ENCODE data around the gene EPHB4. TPM values are rescaled to one million over a fixed set of nuclear protein-coding genes. Genes with fewer than 3 reads are reported as not detected.

EPHB4 gene
- total RNA-seq, 2 donors from 2014 or later = 4.1 to 6.4 TPM

DNA sequence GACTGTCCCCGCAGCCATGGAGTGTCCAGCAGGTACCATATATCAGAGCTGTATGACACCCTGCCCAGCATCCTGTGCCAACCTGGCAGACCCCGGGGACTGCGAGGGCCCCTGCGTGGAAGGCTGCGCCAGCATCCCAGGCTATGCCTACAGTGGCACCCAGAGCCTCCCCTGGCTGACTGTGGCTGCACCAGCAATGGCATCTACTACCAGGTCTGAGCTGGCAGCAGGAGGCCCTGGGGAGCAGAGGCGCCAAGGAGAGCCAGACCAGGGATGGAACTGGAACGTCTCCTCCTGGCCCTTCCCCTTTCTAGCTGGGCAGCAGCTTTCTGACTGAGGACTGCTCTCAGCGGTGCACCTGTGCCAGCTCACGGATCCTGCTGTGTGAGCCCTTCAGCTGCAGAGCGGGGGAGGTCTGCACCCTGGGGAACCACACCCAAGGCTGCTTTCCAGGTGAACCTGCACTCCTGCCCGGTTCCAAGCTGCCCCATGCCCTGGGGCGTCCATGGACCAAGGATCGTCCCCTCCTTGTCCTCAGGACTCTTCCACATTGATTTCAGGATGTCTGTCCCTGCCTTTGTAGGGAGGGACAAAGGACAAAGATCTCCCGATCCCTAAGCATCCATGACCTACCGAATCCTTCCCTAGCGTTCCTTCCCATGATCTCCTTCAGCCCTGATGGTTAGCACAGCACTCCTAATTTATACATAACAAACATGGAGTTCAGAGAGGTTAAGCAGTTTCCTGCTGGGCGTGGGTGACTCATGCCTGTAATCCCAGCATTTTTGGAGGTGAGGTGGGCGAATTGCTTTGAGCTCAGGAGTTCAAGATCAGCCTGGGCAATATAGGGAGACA, 33.3 kb downstream of the EPHB4 start:
- Mint-ChIP-seq H3K36me3 (ENCODE audit: low read depth) (no peaks in the 10 kb centered on the region), H3K27ac (no peak overlapping the region), H3K4me3 (no peak overlapping the region), H3K4me1 (no peaks in the 10 kb centered on the region), H3K27me3 (peaks cover 16% of the 10 kb centered on the region), H3K9me3 (no peaks in the 10 kb centered on the region)
- ATAC-seq (replicated peaks) = no peak

GRCh38 chr7:100791881-100792666, 35.2 kb downstream of the EPHB4 start:
- Mint-ChIP-seq H3K4me3 (no peak overlapping the region), H3K9me3 (no peaks in the 10 kb centered on the region), H3K4me1 (no peaks in the 10 kb centered on the region), H3K27ac (no peak overlapping the region), H3K27me3 (peaks cover 16% of the 10 kb centered on the region), H3K36me3 (ENCODE audit: low read depth) (no peaks in the 10 kb centered on the region)
- no peak for ATAC-seq (replicated peaks)

GRCh38 chr7:100789055-100789454, 38.3 kb downstream of the EPHB4 start:
- Mint-ChIP-seq H3K4me3 (no peak overlapping the region), H3K9me3 (no peaks in the 10 kb centered on the region), H3K4me1 (no peaks in the 10 kb centered on the region), H3K36me3 (ENCODE audit: low read depth) (no peaks in the 10 kb centered on the region), H3K27me3 (peaks cover 14% of the 10 kb centered on the region), H3K27ac (no peak overlapping the region)
- ATAC-seq (replicated peaks) = no peak

DNA sequence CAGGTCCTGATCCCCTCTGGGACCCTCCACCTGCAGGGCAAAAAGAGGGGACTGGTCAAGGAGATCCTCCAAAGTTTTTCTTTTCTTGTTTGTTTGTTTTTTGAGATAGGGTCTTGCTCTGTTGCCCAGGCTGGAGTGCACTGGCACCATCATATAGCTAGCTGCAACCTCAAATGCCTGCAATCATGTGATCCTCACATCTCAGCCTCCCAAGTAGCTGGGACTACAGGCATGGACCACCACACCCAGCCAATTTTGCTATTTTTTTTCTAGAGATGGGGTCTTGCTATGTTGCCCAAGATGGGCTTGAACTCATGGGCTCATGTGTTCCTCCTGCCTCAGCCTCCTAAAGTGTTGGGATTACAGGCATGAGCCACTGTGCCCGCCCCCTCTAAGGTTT, 41.0 kb downstream of the EPHB4 start:
- H3K36me3 Mint-ChIP-seq (ENCODE audit: low read depth) = no peaks in the 10 kb centered on the region
- H3K9me3 Mint-ChIP-seq = no peaks in the 10 kb centered on the region
- H3K4me3 Mint-ChIP-seq = no peak overlapping the region
- ATAC-seq (replicated peaks) = no peak
- H3K27me3 Mint-ChIP-seq = peaks cover 14% of the 10 kb centered on the region
- no peak overlapping the region for H3K27ac Mint-ChIP-seq
- H3K4me1 Mint-ChIP-seq = no peaks in the 10 kb centered on the region

- no peak overlapping the region for H3K4me3 Mint-ChIP-seq
Observed at GRCh38 chr7:100785878-100786277, 41.4 kb downstream of the EPHB4 start.

GRCh38 chr7:100783804-100784203, 43.5 kb downstream of the EPHB4 start:
- Mint-ChIP-seq H3K4me1 (no peaks in the 10 kb centered on the region), H3K4me3 (no peak overlapping the region), H3K27ac (no peak overlapping the region), H3K36me3 (ENCODE audit: low read depth) (no peaks in the 10 kb centered on the region), H3K9me3 (no peaks in the 10 kb centered on the region), H3K27me3 (peaks cover 11% of the 10 kb centered on the region)
- no peak for ATAC-seq (replicated peaks)

More at GRCh38 chr7:100785878-100786277, 41.4 kb downstream of the EPHB4 start:
- Mint-ChIP-seq H3K36me3 (ENCODE audit: low read depth) (no peaks in the 10 kb centered on the region), H3K27me3 (peaks cover 14% of the 10 kb centered on the region), H3K9me3 (no peaks in the 10 kb centered on the region), H3K4me1 (no peaks in the 10 kb centered on the region), H3K27ac (no peak overlapping the region)
- ATAC-seq (replicated peaks) = no peak

DNA sequence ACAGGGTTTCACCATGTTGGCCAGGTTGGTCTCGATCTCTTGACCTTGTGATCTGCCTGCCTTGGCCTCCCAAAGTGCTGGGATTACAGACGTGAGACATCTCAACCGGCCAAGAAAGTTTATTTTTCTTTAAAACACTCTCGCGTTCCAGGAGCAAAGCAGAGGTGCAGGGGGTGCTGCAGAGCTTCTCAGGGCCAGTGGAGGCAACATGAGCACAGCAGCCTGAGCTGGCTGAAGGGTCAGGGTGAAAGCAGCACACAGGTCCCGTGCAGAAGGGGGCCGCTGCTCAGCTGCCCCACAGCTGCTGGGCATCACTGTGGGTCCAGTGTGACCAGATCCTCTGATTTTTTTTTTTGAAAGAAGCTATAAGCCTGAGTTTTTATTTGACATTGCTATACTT, 46.1 kb downstream of the EPHB4 start:
- Mint-ChIP-seq H3K27me3 (peaks cover 8% of the 10 kb centered on the region), H3K4me3 (no peak overlapping the region), H3K4me1 (no peaks in the 10 kb centered on the region), H3K36me3 (ENCODE audit: low read depth) (no peaks in the 10 kb centered on the region), H3K9me3 (no peaks in the 10 kb centered on the region), H3K27ac (no peak overlapping the region)
- no peak for ATAC-seq (replicated peaks)

GRCh38 chr7:100779359-100779758, 48.0 kb downstream of the EPHB4 start:
- no peak for ATAC-seq (replicated peaks)
- no peaks in the 10 kb centered on the region for H3K4me1 Mint-ChIP-seq
- H3K27me3 Mint-ChIP-seq = peaks cover 6% of the 10 kb centered on the region

DNA sequence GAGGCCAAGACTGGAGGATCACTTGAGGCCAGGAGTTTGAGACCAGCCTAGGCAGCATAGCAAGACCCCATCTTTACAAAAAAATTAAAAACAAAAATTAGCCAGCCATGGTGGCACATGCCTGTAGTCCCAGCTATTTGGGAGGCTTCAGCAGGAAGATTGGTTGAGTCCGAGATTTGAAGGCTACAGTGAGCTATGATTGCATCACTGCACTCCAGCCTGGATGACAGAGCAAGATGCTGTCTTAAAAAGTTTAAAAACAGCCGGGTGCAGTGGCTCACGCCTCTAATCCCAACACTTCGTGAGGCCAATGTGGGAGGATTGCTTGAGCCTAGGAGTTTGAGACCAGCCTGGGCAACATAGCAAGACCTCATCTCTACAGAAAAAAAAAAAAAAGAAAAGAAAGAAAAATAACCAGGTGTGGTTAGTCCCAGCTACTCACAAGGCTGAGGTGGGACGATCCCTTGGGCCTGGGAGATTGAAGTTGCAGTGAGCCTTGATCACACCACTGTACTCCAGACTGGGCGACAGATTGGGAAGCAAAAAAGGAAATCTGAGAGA, 49.2 kb downstream of the EPHB4 start:
- H3K27me3 Mint-ChIP-seq = peaks cover 7% of the 10 kb centered on the region
- no peak for ATAC-seq (replicated peaks)
- no peaks in the 10 kb centered on the region for H3K36me3 Mint-ChIP-seq (ENCODE audit: low read depth)
- H3K4me1 Mint-ChIP-seq = no peaks in the 10 kb centered on the region
- H3K27ac Mint-ChIP-seq = no peak overlapping the region
- no peaks in the 10 kb centered on the region for H3K9me3 Mint-ChIP-seq
- no peak overlapping the region for H3K4me3 Mint-ChIP-seq

More at GRCh38 chr7:100779359-100779758, 48.0 kb downstream of the EPHB4 start:
- Mint-ChIP-seq H3K27ac (no peak overlapping the region), H3K36me3 (ENCODE audit: low read depth) (no peaks in the 10 kb centered on the region), H3K9me3 (no peaks in the 10 kb centered on the region), H3K4me3 (no peak overlapping the region)

DNA sequence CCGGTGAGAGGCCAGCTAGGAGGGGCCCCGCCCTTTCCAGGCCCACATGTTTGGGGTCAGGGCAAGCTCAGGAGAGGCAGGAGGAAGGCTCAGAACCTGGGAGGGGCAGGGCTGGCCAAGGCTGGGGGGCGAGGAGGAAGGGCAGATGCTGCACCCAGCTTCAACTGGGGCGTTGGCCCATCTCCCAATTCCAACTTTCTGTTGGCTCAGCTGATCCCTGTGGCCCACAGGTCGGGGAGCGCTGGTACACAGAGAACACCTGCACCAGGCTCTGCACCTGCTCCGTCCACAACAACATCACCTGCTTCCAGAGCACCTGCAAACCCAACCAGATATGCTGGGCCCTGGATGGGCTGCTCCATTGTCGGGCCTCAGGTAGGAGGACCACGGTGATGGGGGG, 53.8 kb downstream of the EPHB4 start:
- Mint-ChIP-seq H3K4me3 (no peak overlapping the region), H3K36me3 (ENCODE audit: low read depth) (no peaks in the 10 kb centered on the region), H3K27ac (no peak overlapping the region), H3K9me3 (no peaks in the 10 kb centered on the region), H3K4me1 (no peaks in the 10 kb centered on the region), H3K27me3 (peaks cover 19% of the 10 kb centered on the region)
- no peak for ATAC-seq (replicated peaks)

DNA sequence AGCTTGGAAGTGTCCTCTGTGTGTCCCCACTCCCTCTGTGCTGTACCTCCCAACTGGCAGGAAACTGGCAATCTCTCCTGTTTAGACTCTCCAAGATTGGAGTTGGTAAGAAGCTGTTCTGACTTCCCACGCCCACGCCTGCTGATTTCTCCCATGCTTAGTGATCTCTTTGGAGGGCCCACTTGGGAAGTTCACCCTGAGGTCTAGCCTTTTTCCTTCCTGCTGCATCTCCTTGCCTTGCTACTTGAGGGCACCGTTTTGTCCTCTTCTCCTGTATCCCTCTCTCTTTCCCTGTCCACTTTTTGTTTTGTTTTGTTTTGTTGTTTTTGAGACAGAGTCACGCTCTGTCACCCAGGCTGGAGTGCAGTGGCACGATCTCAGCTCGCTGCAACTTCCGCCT, 58.5 kb downstream of the EPHB4 start:
- Mint-ChIP-seq H3K27ac (no peak overlapping the region), H3K27me3 (peaks cover 20% of the 10 kb centered on the region), H3K4me3 (no peak overlapping the region), H3K36me3 (ENCODE audit: low read depth) (no peaks in the 10 kb centered on the region), H3K4me1 (no peaks in the 10 kb centered on the region), H3K9me3 (no peaks in the 10 kb centered on the region)
- ATAC-seq (replicated peaks) = no peak

GRCh38 chr7:100765250-100765649, 62.1 kb downstream of the EPHB4 start:
- Mint-ChIP-seq H3K4me3 (no peak overlapping the region), H3K36me3 (ENCODE audit: low read depth) (no peaks in the 10 kb centered on the region), H3K27me3 (peaks cover 17% of the 10 kb centered on the region), H3K27ac (no peak overlapping the region), H3K9me3 (no peaks in the 10 kb centered on the region), H3K4me1 (no peaks in the 10 kb centered on the region)
- ATAC-seq (replicated peaks) = no peak

GRCh38 chr7:100764841-100765240, 62.5 kb downstream of the EPHB4 start:
- no peak for ATAC-seq (replicated peaks)
- Mint-ChIP-seq H3K4me1 (no peaks in the 10 kb centered on the region), H3K27me3 (peaks cover 16% of the 10 kb centered on the region), H3K9me3 (no peaks in the 10 kb centered on the region), H3K27ac (no peak overlapping the region), H3K36me3 (ENCODE audit: low read depth) (no peaks in the 10 kb centered on the region), H3K4me3 (no peak overlapping the region)

DNA sequence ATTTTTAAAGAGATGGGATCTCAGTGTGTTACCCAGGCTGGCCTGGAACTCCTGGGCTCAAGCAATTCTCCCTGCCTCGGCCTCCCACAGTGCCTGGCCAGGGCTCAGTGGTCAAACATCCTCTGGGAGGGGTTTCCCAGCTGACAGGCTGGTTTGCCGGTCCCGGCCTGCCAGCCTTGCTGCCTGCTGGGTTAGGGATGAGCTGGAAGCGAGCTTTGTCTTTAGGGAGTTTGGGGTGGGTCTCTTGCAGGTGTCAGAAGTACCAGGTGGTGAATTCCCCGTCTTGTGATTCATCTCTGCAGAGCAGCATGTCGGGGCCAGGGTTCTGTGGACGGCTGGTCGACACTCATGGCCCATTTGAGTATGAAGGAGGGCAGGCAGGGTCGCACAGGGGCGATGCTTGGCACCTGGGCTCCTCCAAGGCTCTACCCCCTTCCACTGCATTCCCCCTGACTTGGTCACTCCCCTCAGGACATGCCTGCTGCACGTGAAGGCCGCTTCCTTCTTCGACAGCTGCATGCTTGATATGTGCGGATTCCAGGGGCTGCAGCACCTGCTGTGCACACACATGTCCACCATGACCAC, 63.7 kb downstream of the EPHB4 start:
- no peak for ATAC-seq (replicated peaks)
- H3K36me3 Mint-ChIP-seq (ENCODE audit: low read depth) = no peaks in the 10 kb centered on the region
- no peak overlapping the region for H3K27ac Mint-ChIP-seq
- no peak overlapping the region for H3K4me3 Mint-ChIP-seq
- H3K9me3 Mint-ChIP-seq = no peaks in the 10 kb centered on the region
- H3K27me3 Mint-ChIP-seq = peaks cover 6% of the 10 kb centered on the region
- no peaks in the 10 kb centered on the region for H3K4me1 Mint-ChIP-seq

Measured in activated T-helper 17 cell treated with anti-CD3 and anti-CD28 coated beads, Interleukin-2, amount 50 U/mL, for 72 hours (primary cell).